Measurements from ENCODE around the gene CCDC69.
"Not testable (repeated sequence)": the region's sequence is repeated elsewhere in the genome, so short reads cannot be mapped to it uniquely, and the experiment has no call there.

CCDC69 gene

GRCh38 chr5:151238303-151238741 lies 14.4 kb upstream of the CCDC69 start:
- no peak overlapping the region for H3K4me3 ChIP-seq (ENCODE audit: low read depth, low read length)
- TF ChIP-seq, protein P1, sequence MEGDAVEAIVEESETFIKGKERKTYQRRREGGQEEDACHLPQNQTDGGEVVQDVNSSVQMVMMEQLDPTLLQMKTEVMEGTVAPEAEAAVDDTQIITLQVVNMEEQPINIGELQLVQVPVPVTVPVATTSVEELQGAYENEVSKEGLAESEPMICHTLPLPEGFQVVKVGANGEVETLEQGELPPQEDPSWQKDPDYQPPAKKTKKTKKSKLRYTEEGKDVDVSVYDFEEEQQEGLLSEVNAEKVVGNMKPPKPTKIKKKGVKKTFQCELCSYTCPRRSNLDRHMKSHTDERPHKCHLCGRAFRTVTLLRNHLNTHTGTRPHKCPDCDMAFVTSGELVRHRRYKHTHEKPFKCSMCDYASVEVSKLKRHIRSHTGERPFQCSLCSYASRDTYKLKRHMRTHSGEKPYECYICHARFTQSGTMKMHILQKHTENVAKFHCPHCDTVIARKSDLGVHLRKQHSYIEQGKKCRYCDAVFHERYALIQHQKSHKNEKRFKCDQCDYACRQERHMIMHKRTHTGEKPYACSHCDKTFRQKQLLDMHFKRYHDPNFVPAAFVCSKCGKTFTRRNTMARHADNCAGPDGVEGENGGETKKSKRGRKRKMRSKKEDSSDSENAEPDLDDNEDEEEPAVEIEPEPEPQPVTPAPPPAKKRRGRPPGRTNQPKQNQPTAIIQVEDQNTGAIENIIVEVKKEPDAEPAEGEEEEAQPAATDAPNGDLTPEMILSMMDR (IDR thresholded peaks at IDR 0.05; ENCODE audit: low read depth, low read length), result no peak

DNA sequence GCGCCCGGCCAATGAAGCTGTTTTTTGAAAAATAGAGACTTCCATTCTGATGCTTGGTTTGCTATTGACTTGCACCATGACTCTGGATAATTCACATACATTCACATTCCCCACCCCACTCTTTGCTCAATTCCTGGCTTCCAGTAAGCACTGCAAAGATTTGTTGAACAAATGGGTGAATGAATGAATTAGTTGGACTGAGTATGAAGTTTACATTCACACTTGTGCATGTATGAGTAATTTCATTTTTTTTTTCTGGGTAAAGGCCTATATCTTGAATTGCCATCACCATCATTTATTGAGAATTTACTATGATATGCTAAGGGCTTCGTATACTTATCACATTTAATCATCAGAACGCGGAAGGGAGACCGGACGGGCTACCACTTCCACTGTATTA lies 13.8 kb upstream of the CCDC69 start:
- TF ChIP-seq, protein P1 (IDR thresholded peaks at IDR 0.05; ENCODE audit: low read depth, low read length), result no peak
- no peak overlapping the region for H3K4me3 ChIP-seq (ENCODE audit: low read depth, low read length)

DNA sequence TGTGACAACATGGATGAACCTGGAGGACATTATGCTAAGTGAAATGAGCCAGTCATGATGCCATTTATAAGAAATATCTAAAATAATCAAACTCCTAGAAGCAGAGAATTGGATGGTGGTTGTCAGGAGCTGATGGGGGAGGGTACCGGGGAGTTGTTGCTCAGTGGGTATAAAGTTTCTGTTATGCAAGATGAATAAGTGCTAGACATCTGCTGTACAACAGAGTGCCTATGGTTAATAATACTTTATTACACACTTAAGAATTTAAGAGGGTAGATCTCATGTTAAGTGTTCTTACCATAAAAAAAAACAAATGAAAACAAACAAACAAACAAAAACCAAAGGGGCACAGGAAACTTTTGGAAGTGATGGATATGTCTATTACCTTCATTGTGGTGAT lies 13.0 kb upstream of the CCDC69 start:
- no peak overlapping the region for H3K4me3 ChIP-seq (ENCODE audit: low read depth, low read length)
- TF ChIP-seq, protein P1 (IDR thresholded peaks at IDR 0.05; ENCODE audit: low read depth, low read length), result no peak

GRCh38 chr5:151235239-151235571 lies 11.3 kb upstream of the CCDC69 start:
- H3K4me3 ChIP-seq (ENCODE audit: low read depth, low read length), result not testable (repeated sequence)

DNA sequence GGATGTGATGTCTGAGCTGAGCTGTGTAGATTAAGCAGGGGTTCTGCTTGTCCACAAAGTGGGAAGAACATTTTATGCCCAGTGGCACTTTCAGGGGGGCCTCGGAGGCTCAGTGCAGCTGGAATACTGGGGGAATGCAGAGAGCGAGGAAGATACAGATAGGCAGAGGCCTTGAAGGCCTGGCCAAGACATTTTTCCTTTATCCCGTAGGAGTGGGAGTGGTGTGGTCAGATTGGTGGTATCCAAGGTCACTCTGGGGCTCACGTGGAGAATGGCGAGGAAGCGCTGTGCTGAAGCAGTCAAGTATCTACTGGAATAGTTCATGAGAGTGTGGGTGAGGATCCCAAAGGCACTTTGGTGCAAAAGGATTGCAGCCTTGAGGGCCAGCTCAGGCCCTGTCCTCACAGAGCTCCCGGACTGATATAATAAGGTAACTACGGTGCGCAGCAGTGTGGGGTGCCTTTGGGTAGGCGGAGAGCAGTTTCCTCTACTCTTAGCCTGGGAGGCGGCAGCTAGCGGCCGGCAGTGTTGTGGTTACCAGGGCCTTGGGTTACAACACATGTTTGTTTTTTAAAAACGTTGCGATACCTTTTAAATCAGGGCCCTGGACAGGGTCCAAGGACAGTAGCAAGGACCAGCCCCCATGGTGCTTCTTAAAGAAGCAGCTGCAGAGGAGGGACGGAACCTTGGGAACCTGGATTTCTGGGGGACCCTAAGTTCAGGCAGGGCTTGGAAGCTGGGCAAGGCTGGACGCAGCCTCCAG lies 10.8 kb upstream of the CCDC69 start:
- no peak overlapping the region for H3K4me3 ChIP-seq (ENCODE audit: low read depth, low read length)

DNA sequence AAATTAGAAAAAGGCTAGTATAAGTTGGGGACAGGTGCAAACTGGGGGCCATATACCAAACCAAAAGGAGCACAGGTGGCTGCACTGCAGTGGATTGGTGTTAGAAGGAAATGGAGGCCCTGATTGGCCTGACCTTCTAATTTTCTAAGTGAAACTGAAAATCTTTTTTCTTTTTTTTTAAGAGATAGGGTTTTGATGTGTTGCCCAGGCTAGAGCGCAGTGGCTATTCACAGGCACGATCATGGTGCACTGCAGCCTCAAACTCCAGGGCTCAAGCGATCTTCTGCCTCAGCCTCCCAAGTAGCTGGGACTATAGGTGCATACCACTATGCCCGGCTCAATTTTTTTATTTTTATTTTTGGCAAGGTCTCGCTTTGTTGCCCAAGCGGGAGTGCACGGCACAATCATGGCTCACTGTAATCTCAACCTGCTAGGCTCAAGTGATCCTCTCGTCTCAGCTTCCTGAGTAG lies 9.8 kb upstream of the CCDC69 start:
- TF ChIP-seq, protein P1 (IDR thresholded peaks at IDR 0.05; ENCODE audit: low read depth, low read length), result no peak

More for the DNA sequence above, 10.8 kb upstream of the CCDC69 start:
- TF ChIP-seq, protein P1 (IDR thresholded peaks at IDR 0.05; ENCODE audit: low read depth, low read length), result no peak

DNA sequence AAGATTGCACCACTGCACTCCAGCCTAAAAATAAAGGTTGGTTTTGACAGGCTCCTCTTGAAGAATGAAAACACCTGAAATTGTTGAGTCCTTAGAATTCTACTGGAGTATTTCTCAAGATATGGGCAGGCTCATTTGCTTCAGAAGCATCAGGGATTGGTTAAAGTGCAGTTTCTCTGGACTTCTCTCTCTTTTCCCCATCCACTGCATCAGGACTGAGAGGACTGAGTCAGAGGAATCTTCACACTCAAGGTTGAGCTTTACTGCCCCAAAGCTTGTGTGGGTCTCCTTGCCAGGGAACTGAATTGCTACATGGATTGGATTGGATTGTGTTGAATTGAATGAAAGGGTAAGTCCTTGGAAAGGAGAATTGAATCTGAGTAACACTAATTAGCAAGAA lies 7.5 kb upstream of the CCDC69 start:
- TF ChIP-seq, protein P1 (IDR thresholded peaks at IDR 0.05; ENCODE audit: low read depth, low read length), result no peak

More for the DNA sequence above, 9.8 kb upstream of the CCDC69 start:
- no peak overlapping the region for H3K4me3 ChIP-seq (ENCODE audit: low read depth, low read length)

More for the DNA sequence above, 7.5 kb upstream of the CCDC69 start:
- no peak overlapping the region for H3K4me3 ChIP-seq (ENCODE audit: low read depth, low read length)

Data from WI38 (cell line).